Psoas muscle (tissue), 8 donors: ENCODE measurements around the gene TDRD9. TPM values are rescaled to one million over a fixed set of nuclear protein-coding genes. Genes with fewer than 3 reads are reported as not detected.
A peak's percentile ranks its signal among the peaks of the same experiment; 100 is the strongest.

Experiments
- ATAC-seq, 4 donors: fragments of 200-7000 bp; cut with Tn5 transposase; one replicate each; pipeline ENCODE4 v1.9.1; 2020; ENCODE audit warnings: moderate library complexity in 3 of 4, mild to moderate bottlenecking in 2 of 4
- DNase-seq, 2 donors: peaks; one replicate each; pipeline ENCODE4 v3.0.0-alpha.2; 2020
- H3K27ac ChIP-seq: fragments of 200-600 bp; one replicate; pipeline ENCODE4 v1.8.0; 2022
- H3K27me3 ChIP-seq, 3 donors: fragments of 200-600 bp in 1 of 3; one replicate each; pipeline versions ENCODE4 v1.6.1 to v1.8.0; 2013 to 2022; ENCODE audit warnings: low read length in 2 of 3, mild to moderate bottlenecking in 2 of 3, moderate library complexity in 1 of 3; ENCODE audit not compliant: insufficient read depth in 3 of 3
- H3K36me3 ChIP-seq, 2 donors: fragments of 200-600 bp in 1 of 2; one replicate each; pipeline versions ENCODE4 v1.6.1 to v1.8.0; 2013 to 2022; ENCODE audit warnings: low read depth in 1 of 2, mild to moderate bottlenecking in 1 of 2, moderate library complexity in 1 of 2; ENCODE audit not compliant: insufficient read depth in 1 of 2
- H3K4me1 ChIP-seq: fragments of 200-600 bp; one replicate; pipeline ENCODE4 v1.8.0; 2022
- H3K4me3 ChIP-seq: fragments of 200-600 bp; one replicate; pipeline ENCODE4 v1.8.0; 2022; ENCODE audit warnings: mild to moderate bottlenecking
- H3K9me3 ChIP-seq: fragments of 200-600 bp; one replicate; pipeline ENCODE4 v1.8.0; 2022
- CTCF ChIP-seq: fragments of 200-600 bp; IDR thresholded peaks from one replicate; pipeline ENCODE4 v1.8.0; 2022; ENCODE audit warnings: antibody characterized with exemption
- WGBS, 3 donors: extraction: QIAGEN DNeasy Blood & Tissue Kit; methylation state at CpG; one replicate each; pipeline versions ENCODE4 v1.1.6 to v1.1.7; 2013; 5-methylcytosine and 5-hydroxymethylcytosine counted together
- intact Hi-C, 2 donors: fragments of 100-400 bp; cut with DNase I; formaldehyde crosslinking; loops; one replicate each; pipeline versions ENCODE4 v1.11.0 to v1.14.2; 2022
- polyA plus RNA-seq, 3 donors: library from polyadenylated mRNA; stranded (reverse); fragments of 200-250 nt; gene quantifications; one replicate each; pipeline ENCODE4 v1.2.3, GENCODE V29; 2013
- total RNA-seq, 4 donors: library from RNA; stranded (reverse); fragmentation: NEBNext Ultra II Directional in 2 of 4; extraction: Animal tissue kit (Norgen Biotek cat#: 25700) in 2 of 4; gene quantifications; one replicate each; pipeline versions ENCODE4 v1.2.1 to v1.2.4, GENCODE V29; 2021 to 2023
- donor health status: healthy with polysubstance abuse.
- donor health status: DM: no; HTN: no; CAD: no; lungs with moderate emphysema.
- donor health status: Bipolar disorder and iron deficiency.
- donor health status: healthy.
- donor health status: DM: yes; HTN: yes; CAD: no.
- donor health status: DM: no; HTN: no; CAD: no.
- donor health status: DM: no; HTN: no; CAD: no.
- donor health status: DM: yes; HTN: yes; CAD: no.

The TDRD9 gene
- total and polyA plus RNA-seq, 7 donors: 0.13 to 1.3 (median 0.31) TPM

GRCh38 chr14:103909531-103910261 lies 18.6 kb upstream of the TDRD9 start:
- H3K4me3 ChIP-seq: no peak overlapping the region
- WGBS, 3 donors: 72 to 79% (median 74%) methylated on average over 26 of the region's 26 CpGs

GRCh38 chr14:103910262-103910935 lies 17.9 kb upstream of the TDRD9 start:
- WGBS, 3 donors: 26 to 29% (median 29%) methylated on average over 20 of the region's 20 CpGs
- intact Hi-C loops: loop anchor here (2.0 to 10.0 kb wide), 3 partner anchors 102 to 336 kb away; no protein-coding TSS in a partner anchor

More at GRCh38 chr14:103909531-103910261, 18.6 kb upstream of the TDRD9 start:
- Histone ChIP-seq H3K36me3 (peaks cover 12 to 38% of the 10 kb centered on the region in 2 donors), H3K27ac (no peak overlapping the region), H3K4me1 (no peaks in the 10 kb centered on the region), H3K27me3 (no peaks in the 10 kb centered on the region), H3K9me3 (no peaks in the 10 kb centered on the region)
- intact Hi-C loops: loop anchor here (2.0 to 10.0 kb wide), 4 partner anchors 57 to 335 kb away; no protein-coding TSS in a partner anchor
- ATAC-seq (peak in 2 of 4 donors; percentile 14 to 21), DNase-seq (no peak)
- TF ChIP-seq CTCF: no peak

GRCh38 chr14:103910984-103911383 lies 17.3 kb upstream of the TDRD9 start:
- H3K36me3 ChIP-seq: peaks cover 12 to 49% of the 10 kb centered on the region in 2 donors
- intact Hi-C loops: loop anchor here (2.0 to 10.0 kb wide), 3 partner anchors 102 to 336 kb away; no protein-coding TSS in a partner anchor
- H3K27ac ChIP-seq: no peak overlapping the region
- ATAC-seq (no peak), DNase-seq (no peak)
- no peak for TF ChIP-seq CTCF
- 68 to 80% (median 72%) methylated on average over 6 of the region's 6 CpGs for WGBS, 3 donors
- H3K27me3 ChIP-seq: no peaks in the 10 kb centered on the region
- no peaks in the 10 kb centered on the region for H3K9me3 ChIP-seq
- no peaks in the 10 kb centered on the region for H3K4me1 ChIP-seq
- no peak overlapping the region for H3K4me3 ChIP-seq

More at GRCh38 chr14:103910262-103910935, 17.9 kb upstream of the TDRD9 start:
- Histone ChIP-seq H3K9me3 (no peaks in the 10 kb centered on the region), H3K4me3 (no peak overlapping the region), H3K4me1 (no peaks in the 10 kb centered on the region), H3K36me3 (peaks cover 12 to 45% of the 10 kb centered on the region in 2 donors), H3K27ac (no peak overlapping the region), H3K27me3 (no peaks in the 10 kb centered on the region)
- peak; percentile 76 for TF ChIP-seq CTCF
- DNase-seq: peak; percentile 71 to 81
- ATAC-seq: peak; percentile 93 to 95 (median 94)

- Histone ChIP-seq H3K27ac (no peak overlapping the region), H3K4me3 (no peak overlapping the region), H3K27me3 (no peaks in the 10 kb centered on the region), H3K4me1 (peaks cover 12% of the 10 kb centered on the region), H3K9me3 (no peaks in the 10 kb centered on the region), H3K36me3 (peaks cover 12 to 66% of the 10 kb centered on the region in 2 donors)
- DNase-seq: no peak
- no peak for ATAC-seq
- intact Hi-C loops: loop anchor here in 1 of 2 donors (10.0 kb wide), 1 partner anchor 341 kb away; no protein-coding TSS in a partner anchor
- 81 to 89% (median 87%) methylated on average over 6 of the region's 6 CpGs for WGBS, 3 donors
- no peak for TF ChIP-seq CTCF
These were observed 12.6 kb upstream of the TDRD9 start for GRCh38 chr14:103915616-103916015.
